Type B pancreatic cell (in vitro differentiated cells): ENCODE results near the gene DNASE1. TPM values are rescaled to one million over a fixed set of nuclear protein-coding genes. Genes with fewer than 3 reads are reported as not detected.

ENCODE experiments used
- DNase-seq: peaks from one replicate; pipeline ENCODE4 v3.0.0; 2021; ENCODE audit warnings: mixed read lengths; ENCODE audit not compliant: unreplicated experiment; ENCODE audit errors: extremely low spot score
- H3K27ac Mint-ChIP-seq: 2 replicates; pipeline ENCODE4 v1.8.0; 2021; ENCODE audit warnings: mild to moderate bottlenecking, mixed read lengths
- H3K27me3 Mint-ChIP-seq: 2 replicates; pipeline ENCODE4 v1.8.0; 2021; ENCODE audit warnings: mixed read lengths
- H3K36me3 Mint-ChIP-seq: 2 replicates; pipeline ENCODE4 v1.8.0; 2021; ENCODE audit warnings: mixed read lengths
- H3K4me1 Mint-ChIP-seq: one replicate; pipeline ENCODE4 v1.8.0; 2021; ENCODE audit warnings: mixed read lengths; ENCODE audit not compliant: unreplicated experiment
- H3K4me3 Mint-ChIP-seq: 2 replicates; pipeline ENCODE4 v1.8.0; 2021; ENCODE audit warnings: mild to moderate bottlenecking, mixed read lengths
- H3K9me3 Mint-ChIP-seq: 2 replicates; pipeline ENCODE4 v1.8.0; 2021; ENCODE audit warnings: mixed read lengths
- CTCF ChIP-seq: fragments of 200-600 bp; sonication (generic); conservative IDR thresholded peaks from 2 replicates; pipeline ENCODE4 v1.5.0; 2021; ENCODE audit warnings: antibody characterized with exemption, mild to moderate bottlenecking
- total RNA-seq: library from RNA; stranded (reverse); gene quantifications from 2 replicates; pipeline ENCODE4 v1.2.1, GENCODE V29; 2021; ENCODE audit warnings: low replicate concordance

Gene DNASE1
- total RNA-seq, 1 donor from 2014 or later: 44.8 TPM

- no peak for DNase-seq
- Mint-ChIP-seq H3K4me3 (no peak overlapping the region), H3K9me3 (no peaks in the 10 kb centered on the region), H3K27me3 (no peaks in the 10 kb centered on the region), H3K4me1 (no peaks in the 10 kb centered on the region), H3K27ac (no peak overlapping the region), H3K36me3 (peaks cover 21% of the 10 kb centered on the region)
- TF ChIP-seq CTCF: no peak
Measured at GRCh38 chr16:3659251-3659650, 4.8 kb downstream of the DNASE1 start.

- no peak for TF ChIP-seq CTCF
- no peaks in the 10 kb centered on the region for H3K27me3 Mint-ChIP-seq
- H3K27ac Mint-ChIP-seq: no peak overlapping the region
- H3K4me3 Mint-ChIP-seq: no peak overlapping the region
- DNase-seq: no peak
- H3K4me1 Mint-ChIP-seq: no peaks in the 10 kb centered on the region
- H3K9me3 Mint-ChIP-seq: no peaks in the 10 kb centered on the region
- peaks cover 18% of the 10 kb centered on the region for H3K36me3 Mint-ChIP-seq
Measured at GRCh38 chr16:3661311-3661710, 6.8 kb downstream of the DNASE1 start.

GRCh38 chr16:3661922-3662321, 7.4 kb downstream of the DNASE1 start:
- H3K4me1 Mint-ChIP-seq: no peaks in the 10 kb centered on the region
- no peak overlapping the region for H3K4me3 Mint-ChIP-seq
- H3K9me3 Mint-ChIP-seq: no peaks in the 10 kb centered on the region
- no peak overlapping the region for H3K27ac Mint-ChIP-seq
- peaks cover 18% of the 10 kb centered on the region for H3K36me3 Mint-ChIP-seq
- DNase-seq: no peak
- H3K27me3 Mint-ChIP-seq: no peaks in the 10 kb centered on the region
- no peak for TF ChIP-seq CTCF

GRCh38 chr16:3662601-3663000, 8.1 kb downstream of the DNASE1 start:
- H3K9me3 Mint-ChIP-seq: no peaks in the 10 kb centered on the region
- H3K4me1 Mint-ChIP-seq: no peaks in the 10 kb centered on the region
- TF ChIP-seq CTCF: no peak
- H3K4me3 Mint-ChIP-seq: no peak overlapping the region
- no peak overlapping the region for H3K27ac Mint-ChIP-seq
- DNase-seq: no peak
- H3K36me3 Mint-ChIP-seq: peaks cover 16% of the 10 kb centered on the region
- no peaks in the 10 kb centered on the region for H3K27me3 Mint-ChIP-seq

GRCh38 chr16:3664187-3664896, 9.9 kb downstream of the DNASE1 start:
- no peak for TF ChIP-seq CTCF
- peaks cover 10% of the 10 kb centered on the region for H3K36me3 Mint-ChIP-seq

GRCh38 chr16:3665508-3665907, 11.0 kb downstream of the DNASE1 start:
- no peaks in the 10 kb centered on the region for H3K4me1 Mint-ChIP-seq
- no peaks in the 10 kb centered on the region for H3K9me3 Mint-ChIP-seq
- DNase-seq: no peak
- TF ChIP-seq CTCF: no peak
- H3K36me3 Mint-ChIP-seq: peaks cover 10% of the 10 kb centered on the region
- no peak overlapping the region for H3K27ac Mint-ChIP-seq
- H3K27me3 Mint-ChIP-seq: no peaks in the 10 kb centered on the region
- H3K4me3 Mint-ChIP-seq: no peak overlapping the region

More at GRCh38 chr16:3664187-3664896, 9.9 kb downstream of the DNASE1 start:
- H3K4me3 Mint-ChIP-seq: no peak overlapping the region
- H3K4me1 Mint-ChIP-seq: no peaks in the 10 kb centered on the region
- H3K27me3 Mint-ChIP-seq: no peaks in the 10 kb centered on the region
- no peak overlapping the region for H3K27ac Mint-ChIP-seq
- no peak for DNase-seq
- H3K9me3 Mint-ChIP-seq: no peaks in the 10 kb centered on the region
